Right renal pelvis (tissue), 4 donors: ENCODE data around the gene PRICKLE4. TPM values are rescaled to one million over a fixed set of nuclear protein-coding genes. Genes with fewer than 3 reads are reported as not detected.

Source experiments
- DNase-seq, 4 donors: peaks; one replicate each; pipeline ENCODE4 v3.0.0-alpha.2; 2013; ENCODE audit warnings: low read depth in 4 of 4, low spot score in 3 of 4, missing footprints in 1 of 4
- polyA plus RNA-seq, 4 donors: library from polyadenylated mRNA; unstranded; fragments of 120-200 nt; gene quantifications; one replicate each; pipeline ENCODE4 v1.2.1, GENCODE V29; 2013; ENCODE audit not compliant: insufficient read length in 4 of 4

Gene PRICKLE4, protein sequence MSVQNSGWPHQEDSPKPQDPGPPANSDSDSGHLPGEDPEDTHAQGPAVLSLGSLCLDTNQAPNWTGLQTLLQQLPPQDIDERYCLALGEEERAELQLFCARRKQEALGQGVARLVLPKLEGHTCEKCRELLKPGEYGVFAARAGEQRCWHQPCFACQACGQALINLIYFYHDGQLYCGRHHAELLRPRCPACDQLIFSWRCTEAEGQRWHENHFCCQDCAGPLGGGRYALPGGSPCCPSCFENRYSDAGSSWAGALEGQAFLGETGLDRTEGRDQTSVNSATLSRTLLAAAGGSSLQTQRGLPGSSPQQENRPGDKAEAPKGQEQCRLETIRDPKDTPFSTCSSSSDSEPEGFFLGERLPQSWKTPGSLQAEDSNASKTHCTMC
- polyA plus RNA-seq, result 10 to 100 TPM in 1 of 4 donors, 1 to 10 TPM in 3; 2.8 to 11.5 (median 3.6) TPM

GRCh38 chr6:41780551-41781365, at the start of gene PRICKLE4:
Gene PRICKLE4, plus strand, starts transcription at chr6:41780782. Its CDS starts 2,692 bp downstream, at chr6:41783474.
- no peak for DNase-seq

DNA sequence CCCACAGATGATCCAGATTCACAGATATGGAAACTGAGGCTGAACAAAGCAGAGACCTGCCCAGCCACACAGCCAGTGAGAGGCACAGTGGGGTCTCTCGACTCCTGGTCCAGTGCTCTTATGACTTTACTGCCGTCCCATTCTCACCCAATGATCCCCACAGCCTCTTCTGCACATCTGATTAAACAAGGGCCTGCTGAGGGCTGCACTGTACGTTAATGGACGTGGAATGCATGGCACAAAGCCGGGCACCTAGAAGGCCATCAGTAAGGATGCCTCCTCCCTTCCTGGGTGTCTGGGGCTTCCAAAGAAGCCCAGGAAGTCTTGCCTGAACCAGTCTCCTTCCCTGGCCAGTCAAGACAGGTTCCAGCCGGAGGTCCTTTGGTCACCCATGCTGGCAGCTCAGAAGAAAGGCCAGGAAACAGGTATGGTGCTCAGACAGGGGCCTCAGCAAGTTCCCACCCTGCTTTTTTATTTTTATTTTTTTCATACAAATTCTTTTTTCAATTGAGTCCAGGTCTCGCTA, 49.0 kb upstream of the PRICKLE4 start:
- no peak for DNase-seq

- DNase-seq, result no peak
Observed at GRCh38 chr6:41732149-41732548, 48.4 kb upstream of the PRICKLE4 start.

GRCh38 chr6:41732591-41733359, 47.8 kb upstream of the PRICKLE4 start:
- no peak for DNase-seq

GRCh38 chr6:41733360-41733706, 47.2 kb upstream of the PRICKLE4 start:
- DNase-seq, result no peak

GRCh38 chr6:41733707-41734665, 46.6 kb upstream of the PRICKLE4 start:
- DNase-seq, result peak; percentile 57 to 72 (median 67)

DNA sequence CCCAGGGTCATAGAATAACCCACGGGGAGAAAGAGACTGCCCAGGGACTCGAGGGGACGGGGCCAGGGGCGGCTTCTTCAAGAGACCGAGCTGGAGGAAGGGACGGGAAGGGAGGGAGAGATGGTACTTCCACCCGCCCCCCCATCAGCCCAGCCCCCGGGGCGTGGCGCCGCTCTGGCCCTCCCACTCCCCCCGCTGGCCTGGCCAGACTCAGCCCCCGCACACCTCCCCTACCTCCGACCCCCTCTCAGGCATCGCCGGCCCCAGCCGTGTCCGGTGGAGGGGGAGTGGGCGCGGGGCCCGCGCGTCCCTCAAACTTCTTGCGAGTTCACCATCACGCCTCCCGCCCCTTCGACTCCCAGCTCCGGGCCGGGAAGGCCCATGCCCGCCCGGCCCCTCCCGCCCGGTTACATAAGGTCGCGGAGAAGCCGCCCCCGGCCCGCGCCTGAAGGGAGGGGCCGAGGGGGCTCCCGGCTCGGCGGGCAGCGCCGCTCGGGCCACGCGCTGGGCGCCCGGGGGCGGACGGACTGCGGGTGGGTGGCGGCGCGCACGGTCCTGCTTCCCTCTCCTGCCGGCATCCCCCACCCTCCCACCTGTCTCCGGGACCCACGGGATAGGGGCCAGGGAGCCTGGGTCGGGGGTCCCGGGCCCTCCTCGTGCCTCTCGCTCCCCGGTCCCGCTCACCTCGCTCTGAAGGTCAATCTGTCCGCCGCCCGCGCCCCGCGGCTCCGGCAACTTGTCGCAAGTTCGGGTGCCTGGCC, 45.7 kb upstream of the PRICKLE4 start:
- peak; percentile 29 to 63 (median 54) for DNase-seq

DNA sequence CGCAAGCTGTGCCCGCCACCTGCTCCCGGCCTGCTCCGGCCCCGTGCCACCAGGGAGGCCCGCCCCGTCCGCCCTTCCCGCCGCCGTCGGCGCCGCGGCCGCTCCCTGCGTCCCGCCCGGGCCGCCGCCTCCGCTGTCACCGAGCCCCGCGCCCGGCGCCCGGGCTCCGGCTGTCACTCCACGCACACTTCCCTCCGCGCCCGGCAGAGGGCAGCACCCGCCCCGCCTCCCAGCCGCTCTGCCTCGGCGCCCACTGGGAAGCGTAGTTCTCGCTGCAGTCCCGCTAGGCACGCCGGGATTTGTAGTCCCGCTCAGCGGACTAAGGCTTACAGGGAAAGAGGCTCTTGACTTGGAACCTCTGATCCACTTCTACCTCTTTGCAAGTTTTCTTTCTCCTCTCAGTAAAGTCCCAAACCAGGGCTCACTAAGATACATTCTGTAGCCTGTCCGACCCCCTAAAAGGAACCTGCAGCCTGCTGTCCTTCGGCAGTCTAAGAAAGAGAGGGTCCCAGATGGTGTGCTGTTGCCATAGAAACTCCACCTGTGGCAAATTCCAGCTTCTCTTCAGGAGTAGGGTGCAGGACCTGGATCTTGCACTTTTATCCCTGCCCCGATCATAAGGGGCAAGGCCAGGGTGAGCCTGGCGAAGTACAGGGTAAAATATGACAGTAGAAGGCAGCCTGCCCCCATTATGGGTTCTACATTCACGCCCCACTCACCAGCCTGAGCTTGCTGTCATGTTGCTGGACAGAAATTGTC, 45.0 kb upstream of the PRICKLE4 start, which contains the start of gene TFEB:
TSS of gene TFEB (minus strand) at position 182 of the 759 bp plus-strand sequence. CDS start 44,395 bp downstream, outside the sequence.
- DNase-seq, result peak; percentile 83 to 88 (median 86)

- no peak for DNase-seq
Observed at GRCh38 chr6:41736186-41736733, 44.3 kb upstream of the PRICKLE4 start.

- DNase-seq, result no peak
Observed at GRCh38 chr6:41736800-41737555, 43.6 kb upstream of the PRICKLE4 start.

- no peak for DNase-seq
Observed at GRCh38 chr6:41737591-41738130, 42.9 kb upstream of the PRICKLE4 start.

- no peak for DNase-seq
Observed at GRCh38 chr6:41739041-41739440, 41.5 kb upstream of the PRICKLE4 start.

DNA sequence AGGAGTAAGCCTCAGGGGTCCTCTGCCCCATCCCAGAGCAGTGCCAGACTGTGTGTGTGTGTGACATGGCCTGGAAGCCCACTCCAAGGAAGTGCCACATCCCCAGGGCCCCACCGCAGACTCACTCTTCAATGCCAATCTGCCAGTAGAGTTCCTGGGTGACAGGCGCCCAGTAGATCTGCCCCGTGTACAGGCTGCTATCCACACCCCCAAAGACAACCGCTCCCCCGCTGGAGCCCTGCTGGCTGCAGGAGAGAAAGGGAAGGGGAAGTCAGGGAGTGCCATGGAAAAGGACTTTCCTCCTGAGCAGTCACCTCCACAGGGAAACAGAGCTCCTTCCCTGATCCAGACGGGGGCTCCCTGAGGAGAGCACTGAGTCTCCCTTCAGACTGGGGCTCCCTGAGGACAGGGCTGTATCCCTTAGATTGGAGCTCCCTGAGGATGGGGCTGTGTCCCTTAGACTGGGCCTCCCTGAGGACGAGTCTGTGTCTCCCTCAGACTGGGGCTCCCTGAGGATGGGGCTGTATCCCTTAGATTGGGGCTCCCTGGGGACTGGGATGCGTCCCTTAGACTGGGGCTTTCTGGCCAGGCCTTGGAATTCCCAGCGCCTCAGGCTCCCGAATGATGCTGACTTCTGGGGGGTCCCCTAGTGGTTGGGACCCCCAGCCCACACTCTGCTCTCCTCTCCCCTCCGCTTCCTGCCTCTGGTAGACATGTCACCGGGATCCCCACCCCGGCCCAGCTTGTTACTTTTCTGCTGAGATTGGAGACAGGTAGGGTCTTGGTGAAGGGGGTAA, 40.0 kb upstream of the PRICKLE4 start:
- DNase-seq, result no peak

DNA sequence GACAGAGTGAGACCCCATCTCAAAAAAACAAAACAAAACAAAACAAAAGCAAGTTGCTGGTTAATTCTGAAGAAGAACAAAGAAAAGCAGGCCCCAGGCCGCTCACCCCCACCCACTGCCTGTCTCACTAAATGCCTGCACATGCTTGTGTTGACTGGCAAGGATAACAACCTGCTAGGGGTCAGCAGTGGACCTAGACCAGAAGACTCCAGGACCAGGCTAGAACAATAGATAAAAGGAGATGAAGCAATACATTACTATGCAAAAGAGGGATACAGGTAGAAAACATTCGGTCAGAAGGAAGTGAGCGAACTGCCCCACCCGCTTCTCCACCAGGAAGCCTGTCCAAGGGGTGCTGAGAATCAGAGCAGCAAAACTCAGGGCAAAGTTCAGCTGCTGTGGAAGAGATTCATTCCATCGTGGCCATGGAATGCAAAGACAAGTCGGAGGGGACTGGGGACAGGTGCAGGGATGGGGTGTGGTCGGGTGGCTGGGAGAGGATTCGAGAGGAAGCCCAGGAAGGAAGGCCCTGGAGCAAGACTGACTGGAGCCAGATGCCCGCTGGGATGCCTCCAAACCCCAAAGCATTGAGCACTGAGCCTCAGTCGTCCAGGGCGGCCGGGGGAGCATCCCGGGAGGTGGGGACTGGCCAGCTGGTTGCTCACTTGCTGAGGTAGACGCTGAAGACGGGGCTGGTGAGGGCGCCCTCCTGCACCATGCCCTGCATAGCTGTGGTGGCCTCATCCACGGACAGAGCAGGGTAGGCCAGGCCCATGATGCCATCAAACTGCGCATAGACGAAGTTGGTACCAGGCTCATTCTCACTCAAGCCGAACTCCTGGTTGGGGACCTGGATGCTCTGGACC, 38.7 kb upstream of the PRICKLE4 start:
- DNase-seq, result no peak
